COLO668 (cell line): Measurements from ENCODE around the gene LCAT.

Experiments
- DNase-seq: peaks from one replicate; lab custom pipeline; 2025; ENCODE audit not compliant: unreplicated experiment; lab: John Stamatoyannopoulos, UW

The LCAT gene

GRCh38 chr16:67914758-67915495 is 29.0 kb downstream of the LCAT start:
- DNase-seq = no peak

DNA sequence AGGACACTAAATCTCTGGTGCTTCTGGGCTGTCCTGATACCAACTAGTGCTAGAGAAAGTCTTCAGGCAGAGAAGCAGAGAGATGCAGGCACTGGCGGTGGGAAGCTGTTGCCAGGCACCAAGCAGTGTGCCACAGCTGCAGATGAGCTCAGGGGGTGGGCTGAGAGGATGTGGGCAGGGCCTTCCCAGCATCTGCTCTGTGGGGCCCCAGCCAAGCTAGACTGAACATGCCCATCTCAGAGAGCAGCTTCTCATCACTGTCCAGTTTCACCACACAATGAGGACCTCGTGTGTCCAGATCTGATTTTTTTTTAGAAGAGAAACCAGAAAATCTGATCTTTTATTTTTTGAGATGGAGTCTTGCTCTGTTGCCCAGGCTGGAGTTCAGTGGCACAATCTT is 33.8 kb downstream of the LCAT start:
- peak; percentile 33 for DNase-seq

DNA sequence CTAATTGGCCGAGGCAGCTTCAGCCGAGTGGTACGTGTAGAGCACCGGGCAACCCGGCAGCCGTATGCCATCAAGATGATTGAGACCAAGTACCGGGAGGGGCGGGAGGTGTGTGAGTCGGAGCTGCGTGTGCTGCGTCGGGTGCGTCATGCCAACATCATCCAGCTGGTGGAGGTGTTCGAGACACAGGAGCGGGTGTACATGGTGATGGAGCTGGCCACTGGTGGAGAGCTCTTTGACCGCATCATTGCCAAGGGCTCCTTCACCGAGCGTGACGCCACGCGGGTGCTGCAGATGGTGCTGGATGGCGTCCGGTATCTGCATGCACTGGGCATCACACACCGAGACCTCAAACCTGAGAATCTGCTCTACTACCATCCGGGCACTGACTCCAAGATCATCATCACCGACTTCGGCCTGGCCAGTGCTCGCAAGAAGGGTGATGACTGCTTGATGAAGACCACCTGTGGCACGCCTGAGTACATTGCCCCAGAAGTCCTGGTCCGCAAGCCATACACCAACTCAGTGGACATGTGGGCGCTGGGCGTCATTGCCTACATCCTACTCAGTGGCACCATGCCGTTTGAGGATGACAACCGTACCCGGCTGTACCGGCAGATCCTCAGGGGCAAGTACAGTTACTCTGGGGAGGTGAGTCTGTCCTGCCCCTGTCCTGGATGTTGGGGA is 34.7 kb downstream of the LCAT start:
- DNase-seq = no peak

DNA sequence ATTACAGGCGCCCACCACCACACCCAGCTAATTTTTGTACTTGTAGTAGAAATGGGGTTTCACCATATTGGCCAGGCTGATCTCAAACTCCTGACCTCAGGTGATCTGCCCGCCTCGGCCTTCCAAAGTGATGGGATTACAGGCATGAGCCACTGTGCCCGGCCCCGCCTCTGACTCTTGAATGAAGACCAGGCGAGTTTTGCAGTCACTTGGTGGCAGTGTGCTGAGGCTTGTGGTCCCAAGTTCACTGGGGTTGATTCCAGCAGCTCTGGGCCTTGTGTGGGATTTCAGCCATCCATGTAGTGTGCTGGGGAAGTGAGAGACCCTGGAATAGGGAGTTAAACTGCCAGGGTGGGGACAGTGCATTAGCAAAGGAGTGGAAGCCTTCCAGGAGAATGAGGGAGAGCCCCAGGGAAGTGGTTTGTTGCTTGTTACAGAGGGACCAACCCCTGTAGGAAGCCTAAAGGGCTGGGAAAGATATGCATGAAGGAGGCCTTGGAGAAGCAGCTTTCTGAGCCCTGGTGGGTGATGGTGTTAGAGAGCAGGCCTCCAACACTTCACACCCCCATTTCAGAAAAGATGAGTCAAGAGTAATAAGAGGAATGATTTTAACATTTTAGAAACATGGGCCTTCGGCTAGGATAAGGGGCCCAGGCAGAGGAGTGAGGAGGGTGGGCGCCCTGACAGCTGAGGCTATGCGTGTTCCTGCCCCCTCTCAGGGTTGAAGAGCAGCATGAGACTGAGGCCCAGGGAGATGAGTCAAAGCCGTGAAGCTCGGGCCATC is 36.3 kb downstream of the LCAT start:
- DNase-seq = no peak

DNA sequence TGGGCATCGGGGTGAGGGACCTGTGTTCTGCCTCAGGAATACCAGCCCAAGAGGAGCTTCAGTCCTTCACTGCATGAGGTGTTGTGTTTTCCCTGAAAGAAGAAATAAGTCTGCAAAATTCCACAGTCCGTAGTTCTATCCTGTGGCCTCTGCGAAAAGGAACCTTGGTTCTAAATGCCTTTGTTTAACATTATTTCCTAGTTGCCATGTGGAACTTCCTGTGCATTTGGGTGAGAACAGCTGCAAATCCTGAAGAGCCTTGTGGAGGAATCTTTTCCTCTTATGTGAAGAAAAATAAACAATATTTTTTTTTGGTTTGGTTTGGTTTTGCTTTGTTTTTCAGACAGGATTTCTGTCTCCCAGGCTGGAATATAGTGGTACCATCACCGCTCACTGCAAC is 41.1 kb downstream of the LCAT start:
- no peak for DNase-seq

DNA sequence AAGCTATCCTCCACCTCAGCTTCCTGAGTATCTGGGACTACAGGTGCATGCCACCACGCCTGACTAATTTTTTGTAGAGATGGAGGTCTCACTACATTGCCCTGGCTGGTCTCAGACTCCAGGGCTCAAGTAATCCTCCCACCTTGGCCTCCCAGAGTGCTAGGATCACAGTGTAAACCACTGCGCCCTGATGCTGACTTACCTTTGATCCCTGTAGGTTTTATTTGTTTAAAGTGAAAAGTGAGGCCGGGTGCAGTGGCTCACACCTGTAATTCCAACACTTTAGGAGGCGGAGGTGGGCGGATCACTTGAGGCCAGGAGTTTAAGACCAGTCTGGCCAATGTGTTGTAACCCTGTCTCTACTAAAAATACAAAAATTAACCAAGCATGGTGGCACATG is 42.2 kb downstream of the LCAT start:
- DNase-seq = no peak

DNA sequence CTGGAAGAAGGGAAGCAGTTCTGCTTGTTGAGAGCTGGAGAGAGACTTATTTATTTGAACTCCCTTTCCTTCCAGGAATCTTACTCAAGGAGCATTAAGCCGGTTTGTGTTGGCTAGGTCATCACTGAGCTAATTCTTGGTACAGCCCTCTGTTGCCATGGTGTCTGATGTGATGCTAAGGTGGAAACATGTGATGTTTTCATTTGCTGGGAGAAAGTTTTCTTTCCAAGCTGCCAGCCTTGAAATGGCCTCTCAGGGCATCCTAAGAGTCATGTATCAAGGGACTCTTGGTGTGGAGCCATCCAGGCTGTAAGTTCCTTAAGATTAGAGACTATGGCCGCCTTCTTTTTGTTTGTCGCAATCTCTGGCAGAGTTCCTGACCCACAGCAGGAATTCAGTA is 46.7 kb downstream of the LCAT start:
- no peak for DNase-seq

DNA sequence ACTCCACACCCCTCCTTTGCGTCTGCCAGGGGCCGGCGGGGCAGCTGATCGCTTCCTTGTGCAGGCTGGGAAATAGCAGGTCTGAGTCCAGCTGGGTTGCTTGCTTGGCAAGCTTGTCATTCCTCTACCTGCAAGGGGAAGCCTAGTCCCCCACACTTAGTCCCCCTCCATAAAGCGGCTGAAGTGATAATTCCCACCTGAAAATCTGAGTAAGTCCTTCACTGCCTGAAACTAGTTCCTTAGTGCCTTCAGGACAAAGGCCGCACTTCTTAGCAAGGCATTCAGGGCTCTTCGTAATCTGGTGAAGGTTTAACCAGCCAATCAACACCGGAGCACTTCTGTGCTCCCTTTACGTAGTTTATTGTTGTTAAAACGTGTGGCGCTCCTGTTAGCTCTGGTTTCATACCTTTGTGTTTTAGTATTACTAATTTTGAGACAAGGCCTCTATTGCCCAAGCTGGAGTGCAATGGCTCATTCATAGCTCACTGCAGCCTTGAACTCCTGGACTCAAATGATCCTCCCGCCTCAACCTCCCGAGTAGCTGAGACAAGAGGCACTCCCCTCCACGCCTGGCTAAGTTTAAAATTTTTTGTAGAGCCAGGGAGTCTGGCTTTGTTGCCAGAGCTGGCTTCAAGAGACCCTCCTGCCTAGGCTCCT is 50.0 kb downstream of the LCAT start:
- no peak for DNase-seq

- DNase-seq = peak; percentile 96
Measured at GRCh38 chr16:67892899-67893742, 50.8 kb downstream of the LCAT start, which contains the start of gene PSKH1. Gene PSKH1 (plus strand): TSS chr16:67893254. CDS start chr16:67908750, 15,496 bp downstream.

GRCh38 chr16:67892375-67892774 is 51.5 kb downstream of the LCAT start:
- DNase-seq = no peak
